HepG2 (cell line): ENCODE measurements around the gene ARHGAP26. TPM values are rescaled to one million over a fixed set of nuclear protein-coding genes. Genes with fewer than 3 reads are reported as not detected.

Source experiments
- ATAC-seq: fragments of 200-7000 bp; cut with Tn5 transposase; 3 replicates; pipeline ENCODE4 v1.9.1; 2020; ENCODE audit warnings: mild to moderate bottlenecking, moderate library complexity
- BruUV-seq: library from RNA; stranded (reverse); fragments of 400-500 nt; replicated peaks from 2 replicates; lab custom pipeline; 2021; lab: Mats Ljungman, UMichigan
- CTCF ChIA-PET: fragments of 300-600 bp; formaldehyde crosslinking; extraction: SDS; loops from one replicate; lab custom pipeline; 2021; ENCODE audit warnings: low total read pairs, inconsistent platforms, low intra/inter-chr PET ratio; lab: Yijun Ruan, JAX
- POLR2A ChIA-PET: fragments of 350-600 bp; sonication (Branson Sonifier 250); formaldehyde crosslinking; loops from one replicate; lab custom pipeline; 2020; ENCODE audit warnings: antibody characterized with exemption, inconsistent platforms; lab: Yijun Ruan, JAX
- DNase-seq: peaks from one replicate; pipeline ENCODE4 v3.0.0-alpha.2; 2015; ENCODE audit warnings: low spot score
- FAIRE-seq: peaks from 3 replicates; lab custom pipeline; 2011; peaks lifted over from hg19 to GRCh38; lab: Jason Lieb, UNC
- H2AFZ ChIP-seq: one replicate; pipeline ENCODE4 v1.6.1; 2011; ENCODE audit warnings: low read length, inconsistent platforms
- H3K27ac ChIP-seq: fragments of 300-600 bp; 3 replicates; pipeline ENCODE4 v1.8.0; 2011; ENCODE audit warnings: mixed run types, mild to moderate bottlenecking, mixed read lengths, low read length, inconsistent platforms; ENCODE audit not compliant: insufficient read depth; ENCODE audit errors: extremely low read length
- H3K27me3 ChIP-seq, 2 experiments: fragments of 200-600 bp in 1 of 2; 2 replicates in 1 of 2; 3 replicates in 1 of 2; pipeline versions ENCODE4 v1.6.0 to v1.8.0; 2011; ENCODE audit warnings: low read length in 2 of 2, mild to moderate bottlenecking in 2 of 2, moderate library complexity in 2 of 2, inconsistent platforms in 1 of 2; ENCODE audit not compliant: insufficient read depth in 2 of 2, control insufficient read depth in 1 of 2
- H3K36me3 ChIP-seq, 2 experiments: fragments of 200-600 bp in 1 of 2; replicated peaks in 1 of 2; 2 replicates in 1 of 2; 3 replicates in 1 of 2; pipeline versions ENCODE4 v1.5.1 to v1.8.0; 2011; ENCODE audit warnings: low read length in 2 of 2, inconsistent platforms in 1 of 2; ENCODE audit not compliant: insufficient read depth in 2 of 2, control insufficient read depth in 1 of 2
- H3K4me1 ChIP-seq: 2 replicates; pipeline ENCODE4 v1.5.1; 2012; ENCODE audit warnings: low read length, inconsistent platforms; ENCODE audit not compliant: insufficient read depth
- H3K4me2 ChIP-seq: 2 replicates; pipeline ENCODE4 v1.6.0; 2011; ENCODE audit warnings: low read depth, low read length, inconsistent platforms
- H3K4me3 ChIP-seq, 3 experiments: fragments of 200-600 bp in 1 of 3; sonication (generic), shearing (Covaris generic) in 1 of 3; replicated peaks in 1 of 3; 2 replicates each; pipeline ENCODE4 v1.5.1; 2011 to 2016; ENCODE audit warnings: low read length in 3 of 3, inconsistent platforms in 2 of 3, low read depth in 2 of 3, mild to moderate bottlenecking in 2 of 3, control low read depth in 1 of 3, mixed read lengths in 1 of 3; ENCODE audit not compliant: insufficient read depth in 1 of 3
- H3K79me2 ChIP-seq: one replicate; pipeline ENCODE4 v1.6.1; 2011; ENCODE audit warnings: low read length, inconsistent platforms; ENCODE audit not compliant: insufficient read depth
- H3K9ac ChIP-seq: 2 replicates; pipeline ENCODE4 v1.6.0; 2011; ENCODE audit warnings: mild to moderate bottlenecking, low read depth, low read length, inconsistent platforms; ENCODE audit not compliant: insufficient read depth
- H3K9me3 ChIP-seq: 2 replicates; pipeline ENCODE4 v1.5.1; 2012; ENCODE audit warnings: mild to moderate bottlenecking, low read length
- H4K20me1 ChIP-seq: 2 replicates; pipeline ENCODE4 v1.6.0; 2011; ENCODE audit warnings: inconsistent platforms, mild to moderate bottlenecking, low read length, moderate library complexity; ENCODE audit not compliant: insufficient read depth
- ARID5B ChIP-seq: IDR thresholded peaks from 2 replicates; pipeline ENCODE4 v1.4.0; 2020; ENCODE audit warnings: mild to moderate bottlenecking, missing genetic modification reagents
- ATRX ChIP-seq: sonication (generic); formaldehyde crosslinking; IDR thresholded peaks from 2 replicates; pipeline ENCODE4 v1.4.0; 2020; ENCODE audit warnings: missing genetic modification reagents, borderline replicate concordance
- CBX1 ChIP-seq: IDR thresholded peaks from one replicate; pipeline ENCODE4 v1.6.1; 2016; ENCODE audit warnings: antibody characterized with exemption, low read depth
- FOSL1 ChIP-seq: sonication (generic); formaldehyde crosslinking; IDR thresholded peaks from 2 replicates; pipeline ENCODE4 v1.9.0; 2021; ENCODE audit warnings: missing genetic modification reagents, borderline replicate concordance
- FOXM1 ChIP-seq: sonication (generic); formaldehyde crosslinking; IDR thresholded peaks from 2 replicates; pipeline ENCODE4 v1.5.0; 2020; ENCODE audit warnings: missing genetic modification reagents
- NAIF1 ChIP-seq: sonication (generic); formaldehyde crosslinking; IDR thresholded peaks from 2 replicates; pipeline ENCODE4 v1.5.0; 2020; ENCODE audit warnings: mild to moderate bottlenecking, missing genetic modification reagents, borderline replicate concordance
- RBAK ChIP-seq: sonication (generic); formaldehyde crosslinking; IDR thresholded peaks from 2 replicates; pipeline ENCODE4 v1.5.1; 2020; ENCODE audit warnings: mild to moderate bottlenecking, missing genetic modification reagents
- SSRP1 ChIP-seq: IDR thresholded peaks from 2 replicates; pipeline ENCODE4 v1.6.1; 2016; ENCODE audit warnings: control low read depth
- TARDBP ChIP-seq: sonication (generic); formaldehyde crosslinking; IDR thresholded peaks from 2 replicates; pipeline ENCODE4 v1.8.0; 2022; ENCODE audit warnings: mild to moderate bottlenecking, missing genetic modification reagents
- ZBTB2 ChIP-seq: sonication (generic); formaldehyde crosslinking; IDR thresholded peaks from 2 replicates; pipeline ENCODE4 v1.8.0; 2022; ENCODE audit warnings: low read depth, missing genetic modification reagents
- ZNF138 ChIP-seq: sonication (generic); formaldehyde crosslinking; IDR thresholded peaks from 2 replicates; pipeline ENCODE4 v1.5.0; 2020; ENCODE audit warnings: mild to moderate bottlenecking, low read depth, missing genetic modification reagents
- WGBS: methylation state at CpG from one replicate; pipeline ENCODE4 v1.1.6; 2017; ENCODE audit warnings: low lambda C conversion rate; 5-methylcytosine and 5-hydroxymethylcytosine counted together
- in situ Hi-C: cut with HindIII; loops from 2 replicates; pipeline ENCODE4 v1.10.0; 2017; ENCODE audit warnings: low pct_unique_long_range_greater_than_20kb; ENCODE audit not compliant: extremely low pct_ligation_motif_present
- intact Hi-C: fragments of 100-400 bp; cut with micrococcal nuclease; formaldehyde crosslinking; loops from one replicate; pipeline ENCODE4 v1.10.0; 2022; ENCODE audit not compliant: unreplicated experiment
- polyA plus RNA-seq, 8 experiments: library from polyadenylated mRNA; depleted of rRNA in 3 of 8; stranded (reverse) in 7 of 8; unstranded in 1 of 8; fragments of >200 nt; fragmentation: Illumina TruSeq in 4 of 8; extraction: Trizol in 4 of 8; gene quantifications; 2 replicates each; pipeline versions ENCODE4 v1.2.1 to v1.2.3, GENCODE V29; 2011 to 2016; ENCODE audit warnings: low read depth in 4 of 8, missing spikeins in 1 of 8, mixed read lengths in 1 of 8; ENCODE audit not compliant: insufficient read depth in 1 of 8
- total RNA-seq, 5 experiments: library from RNA; depleted of rRNA; stranded (reverse); fragments of >200 nt; fragmentation: Illumina TruSeq; extraction: Trizol; gene quantifications; 2 replicates each; pipeline ENCODE4 v1.2.3, GENCODE V29; 2016; ENCODE audit warnings: low read depth in 1 of 5
- TF ChIP-seq, protein P1 (sequence below): IDR thresholded peaks from 2 replicates; pipeline ENCODE4 v1.6.1; 2012; ENCODE audit warnings: inconsistent platforms
- TF ChIP-seq, protein P2 (sequence below): IDR thresholded peaks from 2 replicates; pipeline ENCODE4 v1.6.1; 2016; ENCODE audit warnings: low read depth, missing genetic modification reagents, missing compliant biosample characterization

ARHGAP26 gene
- total and polyA plus RNA-seq, 2 of the 13 experiments (the other 11 are each of a cell fraction or from before 2014, with no cell fraction given) = 9.6 to 18.2 TPM

DNA sequence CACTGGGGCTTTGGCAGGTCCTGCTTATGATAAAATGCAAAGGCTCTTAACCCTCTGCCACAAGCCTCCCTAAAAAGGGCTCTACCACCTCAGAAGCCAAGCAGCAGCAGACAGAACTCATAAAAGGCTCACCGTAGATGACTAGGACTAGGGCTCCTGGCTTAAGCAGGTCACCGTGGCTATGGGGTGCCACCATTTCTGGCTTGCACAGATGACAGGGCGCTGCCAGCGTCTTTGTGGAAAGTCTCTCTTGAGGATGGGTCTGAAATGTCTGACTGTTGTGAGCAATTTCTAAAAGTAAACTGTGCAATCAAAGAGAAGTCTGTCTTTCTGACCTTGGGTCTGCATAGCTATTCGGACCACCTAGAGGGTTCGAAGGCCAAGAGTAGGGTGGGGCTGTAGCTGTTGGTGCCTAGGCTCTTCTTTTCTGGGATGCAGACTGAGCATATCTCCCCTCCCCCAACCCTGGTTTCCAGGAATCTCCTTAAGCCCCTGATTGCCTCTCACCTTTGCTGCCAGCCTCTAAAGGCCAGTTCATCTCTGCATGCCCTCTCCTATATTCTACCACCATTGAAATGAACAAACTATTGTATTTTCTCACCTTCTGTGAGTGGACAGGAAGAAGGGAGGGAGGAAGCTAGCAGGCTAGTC is 307.4 kb downstream of the ARHGAP26 start (continued):
- TF ChIP-seq ARID5B (CRISPR knock-in tag) = peak; percentile 47; the same call in 1 of the 2 replicates
- no peak for TF ChIP-seq ZNF138
- TF ChIP-seq SSRP1 (CRISPR knock-in tag) = no peak

GRCh38 chr5:143078313-143078712 is 308.1 kb downstream of the ARHGAP26 start:
- no peaks in the 10 kb centered on the region for H3K79me2 ChIP-seq
- no peak for ATAC-seq
- H3K27ac ChIP-seq = no peak overlapping the region
- H3K27me3 ChIP-seq = no peaks in the 10 kb centered on the region
- in situ Hi-C loops (no loop called here), intact Hi-C loops (no loop called here)
- H3K4me3 ChIP-seq = no peak overlapping the region
- FAIRE-seq = no peak
- BruUV-seq = no TSS peak
- DNase-seq = no peak
- H3K9ac ChIP-seq = no peak overlapping the region
- POLR2A ChIA-PET = no interaction called here
- CTCF ChIA-PET = no interaction called here
- no peak overlapping the region for H3K4me2 ChIP-seq
- H3K9me3 ChIP-seq = no peaks in the 10 kb centered on the region
- peaks cover 25% of the 10 kb centered on the region for H3K4me1 ChIP-seq
- no peak overlapping the region for H2AFZ ChIP-seq
- peaks cover 0 to 3% of the 10 kb centered on the region in 2 experiments; a peak in 2 of 5 replicates for H3K36me3 ChIP-seq
- WGBS = 91% methylated on average over 5 of the region's 5 CpGs
- H4K20me1 ChIP-seq = no peaks in the 10 kb centered on the region
- no peak for TF ChIP-seq NAIF1 (CRISPR knock-in tag)
- no peak for TF ChIP-seq ZBTB2 (CRISPR knock-in tag)
- TF ChIP-seq TARDBP (CRISPR knock-in tag) = no peak
- no peak for TF ChIP-seq RBAK (CRISPR knock-in tag)
- TF ChIP-seq FOXM1 (CRISPR knock-in tag) = no peak
- TF ChIP-seq, protein P1, sequence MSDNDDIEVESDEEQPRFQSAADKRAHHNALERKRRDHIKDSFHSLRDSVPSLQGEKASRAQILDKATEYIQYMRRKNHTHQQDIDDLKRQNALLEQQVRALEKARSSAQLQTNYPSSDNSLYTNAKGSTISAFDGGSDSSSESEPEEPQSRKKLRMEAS = no peak
- TF ChIP-seq FOSL1 = no peak
- no peak for TF ChIP-seq CBX1
- TF ChIP-seq, protein P2, sequence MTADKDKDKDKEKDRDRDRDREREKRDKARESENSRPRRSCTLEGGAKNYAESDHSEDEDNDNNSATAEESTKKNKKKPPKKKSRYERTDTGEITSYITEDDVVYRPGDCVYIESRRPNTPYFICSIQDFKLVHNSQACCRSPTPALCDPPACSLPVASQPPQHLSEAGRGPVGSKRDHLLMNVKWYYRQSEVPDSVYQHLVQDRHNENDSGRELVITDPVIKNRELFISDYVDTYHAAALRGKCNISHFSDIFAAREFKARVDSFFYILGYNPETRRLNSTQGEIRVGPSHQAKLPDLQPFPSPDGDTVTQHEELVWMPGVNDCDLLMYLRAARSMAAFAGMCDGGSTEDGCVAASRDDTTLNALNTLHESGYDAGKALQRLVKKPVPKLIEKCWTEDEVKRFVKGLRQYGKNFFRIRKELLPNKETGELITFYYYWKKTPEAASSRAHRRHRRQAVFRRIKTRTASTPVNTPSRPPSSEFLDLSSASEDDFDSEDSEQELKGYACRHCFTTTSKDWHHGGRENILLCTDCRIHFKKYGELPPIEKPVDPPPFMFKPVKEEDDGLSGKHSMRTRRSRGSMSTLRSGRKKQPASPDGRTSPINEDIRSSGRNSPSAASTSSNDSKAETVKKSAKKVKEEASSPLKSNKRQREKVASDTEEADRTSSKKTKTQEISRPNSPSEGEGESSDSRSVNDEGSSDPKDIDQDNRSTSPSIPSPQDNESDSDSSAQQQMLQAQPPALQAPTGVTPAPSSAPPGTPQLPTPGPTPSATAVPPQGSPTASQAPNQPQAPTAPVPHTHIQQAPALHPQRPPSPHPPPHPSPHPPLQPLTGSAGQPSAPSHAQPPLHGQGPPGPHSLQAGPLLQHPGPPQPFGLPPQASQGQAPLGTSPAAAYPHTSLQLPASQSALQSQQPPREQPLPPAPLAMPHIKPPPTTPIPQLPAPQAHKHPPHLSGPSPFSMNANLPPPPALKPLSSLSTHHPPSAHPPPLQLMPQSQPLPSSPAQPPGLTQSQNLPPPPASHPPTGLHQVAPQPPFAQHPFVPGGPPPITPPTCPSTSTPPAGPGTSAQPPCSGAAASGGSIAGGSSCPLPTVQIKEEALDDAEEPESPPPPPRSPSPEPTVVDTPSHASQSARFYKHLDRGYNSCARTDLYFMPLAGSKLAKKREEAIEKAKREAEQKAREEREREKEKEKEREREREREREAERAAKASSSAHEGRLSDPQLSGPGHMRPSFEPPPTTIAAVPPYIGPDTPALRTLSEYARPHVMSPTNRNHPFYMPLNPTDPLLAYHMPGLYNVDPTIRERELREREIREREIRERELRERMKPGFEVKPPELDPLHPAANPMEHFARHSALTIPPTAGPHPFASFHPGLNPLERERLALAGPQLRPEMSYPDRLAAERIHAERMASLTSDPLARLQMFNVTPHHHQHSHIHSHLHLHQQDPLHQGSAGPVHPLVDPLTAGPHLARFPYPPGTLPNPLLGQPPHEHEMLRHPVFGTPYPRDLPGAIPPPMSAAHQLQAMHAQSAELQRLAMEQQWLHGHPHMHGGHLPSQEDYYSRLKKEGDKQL = no peak
- TF ChIP-seq ATRX (CRISPR knock-in tag) = no peak
